GM08714 (cell line): ENCODE results near the gene PRR14L.
A peak's percentile ranks its signal among the peaks of the same experiment; 100 is the strongest.
"Not testable (repeated sequence)": the region's sequence is repeated elsewhere in the genome, so short reads cannot be mapped to it uniquely, and the experiment has no call there.

Experiments used
- H3K4me3 ChIP-seq: fragments of 200-500 bp; sonication (Bioruptor generic); 2 replicates; pipeline ENCODE4 v1.5.1; 2014; ENCODE audit warnings: mild to moderate bottlenecking, low read length, inconsistent platforms
- ZNF274 ChIP-seq: IDR thresholded peaks from 2 replicates; pipeline ENCODE4 v1.6.1; 2012; ENCODE audit warnings: mild to moderate bottlenecking, low read depth, low read length

Gene PRR14L

DNA sequence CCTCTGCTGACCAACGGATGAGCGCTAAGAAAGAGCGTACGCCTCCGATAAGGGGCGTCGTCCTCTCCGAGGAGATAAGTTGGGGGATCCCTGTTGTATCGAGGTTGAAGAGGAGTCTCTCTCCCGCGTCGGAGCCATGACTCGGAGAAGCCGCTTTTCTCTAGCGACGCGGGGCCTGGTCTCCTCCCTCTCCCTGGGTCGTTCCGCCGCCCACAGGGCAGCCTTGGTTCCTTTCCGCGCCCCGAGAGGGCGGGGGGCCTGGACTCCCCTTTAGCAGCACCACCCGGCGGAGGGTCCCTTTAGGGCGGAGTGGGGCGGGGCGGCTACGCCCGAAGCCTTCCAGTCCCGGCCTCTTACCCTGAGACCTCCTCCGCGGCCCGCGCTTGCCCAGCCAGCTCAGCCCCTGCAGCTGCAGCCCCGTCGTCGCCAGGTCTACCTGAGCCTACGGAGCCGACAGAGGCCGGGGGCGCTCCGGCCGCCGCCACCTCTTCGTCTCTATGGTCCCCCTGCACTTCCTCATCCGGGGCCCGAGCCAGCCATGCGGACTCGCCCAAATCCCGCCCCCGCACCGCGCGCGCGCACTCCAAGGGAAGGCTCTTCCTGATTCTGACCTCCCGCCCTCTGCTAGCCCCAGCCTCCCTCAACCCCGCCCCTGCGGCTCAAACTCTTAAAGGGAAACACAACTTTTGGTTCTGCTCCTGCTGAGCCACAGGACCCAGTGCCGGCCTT lies at the start of gene PRR14L:
TSS of gene PRR14L (minus strand) at position 497 of the 729 bp plus-strand sequence. CDS start 11,272 bp downstream, outside the sequence.
- TF ChIP-seq ZNF274: no peak
- peak within 1 kb of the TSS; percentile 98 for H3K4me3 ChIP-seq

- H3K4me3 ChIP-seq: not testable (repeated sequence)
Measured at GRCh38 chr22:31799358-31799757, 49.4 kb upstream of the PRR14L start.

GRCh38 chr22:31790240-31790639 lies 40.3 kb upstream of the PRR14L start:
- H3K4me3 ChIP-seq: no peak overlapping the region
- TF ChIP-seq ZNF274: no peak

DNA sequence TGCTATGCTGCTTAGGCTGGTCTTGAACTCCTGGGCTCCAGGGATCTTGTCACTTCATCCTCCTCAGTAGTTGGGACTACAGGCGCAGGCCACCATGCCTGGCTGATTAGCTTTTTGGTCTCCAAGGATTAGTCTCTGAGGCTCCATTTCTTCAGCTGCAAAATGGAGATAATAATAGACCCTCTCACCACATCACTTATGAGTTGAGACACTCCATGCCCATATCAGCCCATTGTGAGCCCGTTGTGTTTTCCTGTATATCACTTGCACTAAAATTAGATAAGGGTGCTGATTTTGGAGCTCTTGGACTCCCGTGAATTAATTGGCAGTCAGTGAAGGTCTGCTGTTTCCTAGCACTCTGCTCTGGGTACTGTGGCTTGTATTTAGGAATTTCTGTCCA lies 39.9 kb upstream of the PRR14L start:
- no peak overlapping the region for H3K4me3 ChIP-seq

GRCh38 chr22:31776231-31776630 lies 26.3 kb upstream of the PRR14L start:
- no peak overlapping the region for H3K4me3 ChIP-seq
- no peak for TF ChIP-seq ZNF274

More for the DNA sequence above, 39.9 kb upstream of the PRR14L start:
- no peak for TF ChIP-seq ZNF274

DNA sequence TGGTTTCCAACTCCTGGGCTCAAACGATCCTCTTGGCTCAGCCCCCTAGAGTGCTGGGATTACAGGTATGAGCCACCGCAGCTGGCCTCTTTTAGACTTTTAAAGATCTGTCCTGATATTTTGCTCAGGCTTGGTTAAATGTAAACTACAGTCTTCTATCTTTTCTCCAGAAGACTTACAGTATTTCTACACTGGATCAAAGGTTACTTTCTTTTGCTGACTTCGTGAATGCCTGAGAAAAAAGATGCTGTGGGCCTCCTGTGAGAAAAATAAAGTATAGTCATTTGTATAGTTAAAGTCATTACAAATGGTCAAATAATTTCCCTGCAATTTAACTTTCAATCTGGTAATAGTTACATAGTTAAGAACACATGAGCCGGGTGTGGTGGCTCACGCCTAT lies 23.5 kb upstream of the PRR14L start:
- no peak overlapping the region for H3K4me3 ChIP-seq
- TF ChIP-seq ZNF274: no peak

DNA sequence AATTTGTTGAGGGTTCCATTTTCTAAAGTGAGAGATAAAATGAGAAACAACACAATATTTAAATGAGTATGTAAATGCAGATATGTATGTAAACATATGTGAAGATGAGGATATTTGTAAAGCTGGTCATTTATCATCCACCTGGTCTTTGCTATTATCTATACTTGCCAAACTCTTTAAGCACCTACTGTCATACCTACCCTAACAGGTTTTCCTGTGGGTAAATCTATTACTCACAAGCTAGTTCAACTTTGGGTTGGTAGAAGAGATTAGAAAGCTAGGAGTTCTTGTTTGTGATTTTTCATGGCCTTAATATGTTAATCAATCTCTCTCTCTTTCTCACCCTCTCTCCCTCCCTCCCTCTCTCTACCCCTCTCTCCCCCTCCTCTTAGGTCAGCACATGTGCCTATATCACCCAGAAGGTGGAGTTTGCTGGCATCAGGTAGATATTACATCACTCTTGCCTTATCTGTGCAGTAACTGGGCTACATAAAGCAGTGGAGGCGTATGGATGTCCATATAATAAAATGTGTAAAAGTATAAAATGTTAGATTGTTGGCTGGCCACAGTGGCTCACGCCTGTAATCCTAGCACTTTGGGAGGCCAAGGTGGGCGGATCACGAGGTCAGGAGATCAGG lies 18.6 kb upstream of the PRR14L start:
- TF ChIP-seq ZNF274: no peak
- H3K4me3 ChIP-seq: no peak overlapping the region

- no peak for TF ChIP-seq ZNF274
- no peak overlapping the region for H3K4me3 ChIP-seq
Measured at GRCh38 chr22:31764785-31765184, 14.9 kb upstream of the PRR14L start.

DNA sequence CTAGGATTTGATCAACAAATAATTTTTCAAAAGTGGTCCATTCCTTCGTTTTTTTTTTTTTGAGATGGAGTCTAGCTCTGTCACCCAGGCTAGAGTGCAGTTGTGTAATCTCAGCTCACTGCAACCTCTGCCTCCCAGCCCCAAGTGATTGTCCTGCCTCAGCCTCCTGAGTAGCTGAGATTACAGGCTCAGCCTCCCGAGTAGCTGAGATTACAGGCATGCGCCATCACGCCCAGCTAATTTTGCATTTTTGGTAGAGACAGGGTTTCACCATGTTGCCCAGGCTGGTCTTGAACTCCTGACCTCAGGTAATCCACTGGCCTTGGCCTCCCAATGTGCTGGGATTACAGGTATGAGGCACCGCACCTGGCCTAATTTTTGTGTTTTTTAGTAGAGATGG lies 8.9 kb upstream of the PRR14L start:
- not testable (repeated sequence) for H3K4me3 ChIP-seq

- H3K4me3 ChIP-seq: no peak overlapping the region
- no peak for TF ChIP-seq ZNF274
Measured at GRCh38 chr22:31757265-31757664, 7.3 kb upstream of the PRR14L start.

DNA sequence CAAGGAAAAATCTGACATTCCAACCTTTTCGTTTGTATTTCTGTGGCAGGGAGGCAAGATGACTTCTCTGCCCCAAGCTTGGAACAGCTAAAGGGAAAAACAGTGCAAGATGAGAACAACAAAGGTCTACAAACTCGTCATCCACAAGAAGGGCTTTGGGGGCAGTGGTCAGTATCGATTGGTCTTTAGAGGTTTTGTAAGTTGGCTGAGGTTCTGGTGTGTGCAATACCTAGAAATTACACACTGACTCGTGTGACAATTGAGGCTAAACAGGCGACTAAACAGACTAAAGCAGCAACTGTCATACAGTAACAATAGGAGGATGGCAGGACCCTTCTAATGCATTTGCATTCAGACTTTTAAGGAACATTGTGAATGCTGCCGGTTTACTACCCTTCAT lies 4.9 kb upstream of the PRR14L start:
- H3K4me3 ChIP-seq: peak overlapping the region; percentile 98
- no peak for TF ChIP-seq ZNF274

DNA sequence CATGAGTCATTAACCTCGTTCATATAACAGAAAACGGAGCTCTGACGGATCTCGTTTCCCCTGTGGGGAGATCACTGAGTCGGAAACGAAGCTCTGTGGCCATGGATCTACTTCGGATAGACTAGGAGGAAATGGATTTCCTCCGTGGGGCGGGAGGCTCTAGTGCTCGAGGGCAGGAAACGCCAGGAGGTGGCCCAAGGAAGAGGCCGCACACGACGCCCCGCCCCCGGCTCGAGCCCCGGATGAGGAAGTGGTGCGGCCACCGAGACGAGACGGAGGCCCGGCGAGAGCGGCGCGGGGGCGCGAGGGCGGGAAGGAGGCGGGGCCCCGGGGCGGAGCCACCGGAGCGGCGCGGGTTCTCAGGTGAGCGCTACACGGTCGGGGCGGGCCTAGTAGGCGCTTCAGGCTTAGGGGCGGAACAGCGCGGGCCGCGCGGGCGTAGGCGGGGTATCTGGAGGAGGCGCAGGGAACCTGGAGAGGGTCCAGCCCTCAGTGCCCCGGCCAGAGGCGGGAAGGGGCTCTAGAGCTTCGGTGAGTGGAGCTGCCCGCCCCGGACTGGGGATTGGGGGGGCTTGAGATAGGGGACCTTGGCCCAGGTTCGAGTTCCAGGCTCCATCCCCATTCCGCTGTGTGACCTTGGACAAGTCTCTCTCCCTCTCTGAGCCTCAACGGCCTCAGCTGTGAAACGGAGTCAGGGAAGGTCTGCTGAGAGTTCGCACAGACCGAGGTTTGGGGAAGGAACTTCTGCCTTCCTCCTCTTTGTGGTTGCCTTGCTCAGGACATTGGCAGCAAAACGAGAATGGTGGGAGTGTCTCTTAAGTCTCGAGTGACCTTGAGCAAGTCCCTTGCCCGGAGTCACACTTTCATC lies 3.9 kb upstream of the PRR14L start, which contains the start of gene DEPDC5:
TSS of gene DEPDC5 (plus strand) at position 386 of the 868 bp plus-strand sequence. CDS start 903 bp downstream, outside the sequence.
- no peak for TF ChIP-seq ZNF274
- peak within 1 kb of the TSS; percentile 98 for H3K4me3 ChIP-seq

- H3K4me3 ChIP-seq: peak overlapping the region; percentile 70; the same call in 1 of the 2 replicates
- TF ChIP-seq ZNF274: no peak
Measured at GRCh38 chr22:31753005-31753633, 3.2 kb upstream of the PRR14L start.
